ENCODE data around the gene DNAJA2. TPM values are rescaled to one million over a fixed set of nuclear protein-coding genes. Genes with fewer than 3 reads are reported as not detected.

The DNAJA2 gene
- total RNA-seq, 1 donor from 2014 or later = 81.9 TPM

DNA sequence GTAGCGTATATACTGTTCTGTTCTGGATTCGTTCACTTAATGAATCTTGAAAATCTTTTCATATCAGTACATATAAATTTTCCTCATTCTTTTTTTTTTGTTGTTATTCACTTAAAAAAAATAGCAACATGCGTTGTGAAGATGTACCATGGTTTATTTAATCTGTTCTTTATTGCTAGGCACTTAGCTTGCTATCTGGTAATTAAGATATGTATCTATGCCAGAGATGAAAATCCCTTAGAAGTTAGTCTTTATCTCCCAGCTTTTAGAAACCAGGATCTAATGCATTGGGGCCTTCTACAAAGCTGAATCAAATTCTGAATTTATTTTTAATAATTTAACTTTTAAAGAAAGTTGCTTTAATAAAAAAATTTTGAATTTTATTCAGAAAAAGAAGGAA, 13.0 kb upstream of the DNAJA2 start:
- no peak for DNase-seq (ENCODE audit: low read depth)
- Histone ChIP-seq H3K4me3 (ENCODE audit: low read depth, low read length) (no peak overlapping the region), H3K27me3 (ENCODE audit: control insufficient read depth, insufficient read depth, low read length) (no peaks in the 10 kb centered on the region), H3K36me3 (ENCODE audit: control insufficient read depth, insufficient read depth, low read length) (no peaks in the 10 kb centered on the region)
- TF ChIP-seq, protein P1, sequence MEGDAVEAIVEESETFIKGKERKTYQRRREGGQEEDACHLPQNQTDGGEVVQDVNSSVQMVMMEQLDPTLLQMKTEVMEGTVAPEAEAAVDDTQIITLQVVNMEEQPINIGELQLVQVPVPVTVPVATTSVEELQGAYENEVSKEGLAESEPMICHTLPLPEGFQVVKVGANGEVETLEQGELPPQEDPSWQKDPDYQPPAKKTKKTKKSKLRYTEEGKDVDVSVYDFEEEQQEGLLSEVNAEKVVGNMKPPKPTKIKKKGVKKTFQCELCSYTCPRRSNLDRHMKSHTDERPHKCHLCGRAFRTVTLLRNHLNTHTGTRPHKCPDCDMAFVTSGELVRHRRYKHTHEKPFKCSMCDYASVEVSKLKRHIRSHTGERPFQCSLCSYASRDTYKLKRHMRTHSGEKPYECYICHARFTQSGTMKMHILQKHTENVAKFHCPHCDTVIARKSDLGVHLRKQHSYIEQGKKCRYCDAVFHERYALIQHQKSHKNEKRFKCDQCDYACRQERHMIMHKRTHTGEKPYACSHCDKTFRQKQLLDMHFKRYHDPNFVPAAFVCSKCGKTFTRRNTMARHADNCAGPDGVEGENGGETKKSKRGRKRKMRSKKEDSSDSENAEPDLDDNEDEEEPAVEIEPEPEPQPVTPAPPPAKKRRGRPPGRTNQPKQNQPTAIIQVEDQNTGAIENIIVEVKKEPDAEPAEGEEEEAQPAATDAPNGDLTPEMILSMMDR (IDR thresholded peaks at IDR 0.05; ENCODE audit: insufficient read depth, low read length, poor library complexity, severe bottlenecking) = no peak

DNA sequence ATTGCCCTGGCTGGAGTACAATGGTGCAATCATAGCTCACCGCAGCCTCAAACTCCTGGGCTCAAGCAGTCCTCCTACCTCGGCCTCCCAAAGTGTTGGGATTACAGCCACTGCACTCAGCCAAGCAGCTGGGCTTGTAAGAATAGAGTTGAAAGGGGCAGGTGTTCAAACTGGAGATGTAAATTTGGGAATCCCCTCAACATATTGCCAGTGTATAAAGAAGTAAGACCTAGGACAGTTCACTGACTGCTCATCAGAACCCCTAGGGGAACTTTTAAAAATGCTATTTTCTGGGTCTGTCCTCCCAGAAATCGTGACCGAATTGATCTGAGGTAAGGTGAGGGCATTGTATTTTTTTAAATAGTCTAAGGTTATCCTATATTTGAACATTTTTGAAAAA, 8.9 kb upstream of the DNAJA2 start:
- TF ChIP-seq, protein P1 (IDR thresholded peaks at IDR 0.05; ENCODE audit: insufficient read depth, low read length, poor library complexity, severe bottlenecking) = no peak
- Histone ChIP-seq H3K36me3 (ENCODE audit: control insufficient read depth, insufficient read depth, low read length) (no peaks in the 10 kb centered on the region), H3K27me3 (ENCODE audit: control insufficient read depth, insufficient read depth, low read length) (no peaks in the 10 kb centered on the region), H3K4me3 (ENCODE audit: low read depth, low read length) (no peak overlapping the region)
- no peak for DNase-seq (ENCODE audit: low read depth)

DNA sequence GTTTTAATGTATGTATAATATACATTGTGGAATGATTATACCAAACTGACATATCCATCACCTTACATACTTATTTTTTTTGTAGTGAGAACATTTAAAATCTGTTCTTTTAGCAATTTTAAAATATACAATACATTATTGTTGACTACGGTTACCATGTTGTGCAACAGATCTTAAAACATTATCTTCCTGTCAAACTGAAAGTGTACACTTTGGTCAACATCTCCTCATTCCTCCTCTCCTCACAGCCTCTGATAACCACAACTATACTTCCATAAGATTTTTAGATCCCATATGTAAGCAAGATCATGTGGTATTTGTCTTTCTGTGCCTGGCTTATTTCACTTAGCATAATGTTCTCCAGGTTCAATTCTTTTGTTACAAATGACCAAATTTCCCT, 7.5 kb upstream of the DNAJA2 start:
- TF ChIP-seq, protein P1 (IDR thresholded peaks at IDR 0.05; ENCODE audit: insufficient read depth, low read length, poor library complexity, severe bottlenecking) = no peak
- H3K36me3 ChIP-seq (ENCODE audit: control insufficient read depth, insufficient read depth, low read length) = no peaks in the 10 kb centered on the region
- H3K27me3 ChIP-seq (ENCODE audit: control insufficient read depth, insufficient read depth, low read length) = no peaks in the 10 kb centered on the region
- DNase-seq (ENCODE audit: low read depth) = no peak
- H3K4me3 ChIP-seq (ENCODE audit: low read depth, low read length) = no peak overlapping the region

DNA sequence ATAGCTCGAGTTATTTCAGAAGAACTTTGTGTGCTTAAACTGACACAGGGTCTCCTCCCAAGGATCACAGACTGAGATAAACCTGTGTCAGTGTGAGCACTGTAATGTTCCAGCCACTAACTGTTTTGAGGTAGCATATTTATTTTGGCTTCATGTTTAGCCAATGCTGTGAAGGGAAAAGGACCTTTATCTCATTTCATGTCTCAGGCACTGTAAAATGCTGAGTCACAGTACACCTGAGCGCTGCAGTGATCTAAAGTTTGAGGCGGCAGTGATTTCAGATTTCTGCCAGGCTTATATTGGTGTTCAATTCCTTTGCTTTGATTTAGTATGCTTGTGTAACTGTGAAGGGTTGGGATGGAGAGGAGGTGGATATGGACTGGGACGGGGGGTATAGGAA, 3.1 kb upstream of the DNAJA2 start:
- TF ChIP-seq, protein P1 (IDR thresholded peaks at IDR 0.05; ENCODE audit: insufficient read depth, low read length, poor library complexity, severe bottlenecking) = no peak
- no peak overlapping the region for H3K4me3 ChIP-seq (ENCODE audit: low read depth, low read length)
- no peaks in the 10 kb centered on the region for H3K27me3 ChIP-seq (ENCODE audit: control insufficient read depth, insufficient read depth, low read length)
- DNase-seq (ENCODE audit: low read depth) = no peak
- no peaks in the 10 kb centered on the region for H3K36me3 ChIP-seq (ENCODE audit: control insufficient read depth, insufficient read depth, low read length)

DNA sequence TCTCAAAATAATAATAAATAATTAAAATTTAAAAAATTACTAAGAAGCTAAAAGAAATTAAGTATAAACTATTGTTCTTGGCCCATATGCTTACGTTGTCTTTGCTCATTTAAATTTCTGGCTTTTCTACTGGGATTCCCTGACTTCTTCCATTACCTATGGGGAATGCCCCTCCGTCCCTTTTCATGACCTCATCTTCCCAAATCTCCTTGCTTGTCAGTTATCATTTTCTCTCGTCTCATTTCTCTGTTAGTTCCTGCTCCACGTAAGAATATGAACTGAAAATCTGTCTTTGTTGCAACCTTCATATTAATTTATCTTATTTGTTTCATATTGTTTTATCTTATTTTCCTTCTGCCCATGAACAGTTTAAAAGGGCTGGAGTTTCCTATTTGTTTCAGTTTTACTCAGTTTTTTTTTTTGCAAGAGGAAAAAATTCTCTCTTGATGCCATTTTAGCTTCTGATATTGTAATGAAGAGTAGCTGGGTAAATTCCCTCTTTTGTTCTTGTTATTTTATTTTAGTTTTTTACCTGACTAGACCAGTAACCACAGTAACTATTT, 2.5 kb upstream of the DNAJA2 start:
- Histone ChIP-seq H3K4me3 (ENCODE audit: low read depth, low read length) (no peak overlapping the region), H3K27me3 (ENCODE audit: control insufficient read depth, insufficient read depth, low read length) (no peaks in the 10 kb centered on the region), H3K36me3 (ENCODE audit: control insufficient read depth, insufficient read depth, low read length) (no peaks in the 10 kb centered on the region)
- DNase-seq (ENCODE audit: low read depth) = no peak
- TF ChIP-seq, protein P1 (IDR thresholded peaks at IDR 0.05; ENCODE audit: insufficient read depth, low read length, poor library complexity, severe bottlenecking) = no peak

DNA sequence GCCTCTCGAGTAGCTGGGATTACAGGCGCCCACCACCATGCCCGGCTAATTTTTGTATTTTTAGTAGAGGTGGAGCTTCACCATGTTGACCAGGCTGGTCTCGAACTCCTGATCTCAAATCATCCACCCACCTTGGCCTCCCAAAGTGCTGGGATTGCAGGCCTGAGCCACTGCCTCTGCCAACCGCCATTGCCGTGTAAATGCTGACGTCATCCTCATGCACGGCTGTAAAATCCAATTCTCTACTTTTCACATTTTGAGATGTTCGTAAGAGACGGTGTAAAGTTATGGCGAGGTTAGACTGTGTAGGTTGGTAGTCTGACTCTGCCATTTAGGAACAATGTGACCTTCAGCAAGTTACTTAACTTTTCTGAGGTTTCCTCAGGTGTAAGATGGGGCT, 1.7 kb upstream of the DNAJA2 start:
- H3K36me3 ChIP-seq (ENCODE audit: control insufficient read depth, insufficient read depth, low read length) = no peaks in the 10 kb centered on the region
- no peak for DNase-seq (ENCODE audit: low read depth)
- TF ChIP-seq, protein P1 (IDR thresholded peaks at IDR 0.05; ENCODE audit: insufficient read depth, low read length, poor library complexity, severe bottlenecking) = no peak
- H3K4me3 ChIP-seq (ENCODE audit: low read depth, low read length) = no peak overlapping the region
- no peaks in the 10 kb centered on the region for H3K27me3 ChIP-seq (ENCODE audit: control insufficient read depth, insufficient read depth, low read length)

Measured in kidney epithelial cell (primary cell).